AG09309 (cell line): ENCODE data around the gene STK33.

Experiments used
- DNase-seq: peaks from one replicate; pipeline ENCODE4 v3.0.0-alpha.2; 2010; ENCODE audit warnings: low read depth
- H3K4me3 ChIP-seq: 2 replicates; pipeline ENCODE4 v1.5.1; 2011; ENCODE audit warnings: mild to moderate bottlenecking, low read depth, low read length, moderate library complexity; ENCODE audit not compliant: control insufficient read depth
- CTCF ChIP-seq: IDR thresholded peaks from 2 replicates; pipeline ENCODE4 v1.5.1; 2011; ENCODE audit warnings: mild to moderate bottlenecking, low read depth, low read length, inconsistent platforms; ENCODE audit not compliant: insufficient read depth, control insufficient read depth; ENCODE audit errors: missing control alignments

Gene STK33

GRCh38 chr11:8564526-8564925 is 29.5 kb downstream of the STK33 start:
- TF ChIP-seq CTCF, result no peak
- no peak overlapping the region for H3K4me3 ChIP-seq
- DNase-seq, result no peak

- no peak overlapping the region for H3K4me3 ChIP-seq
- no peak for TF ChIP-seq CTCF
- no peak for DNase-seq
Measured at GRCh38 chr11:8561461-8561860, 32.6 kb downstream of the STK33 start.

- no peak overlapping the region for H3K4me3 ChIP-seq
- no peak for DNase-seq
- TF ChIP-seq CTCF, result no peak
Measured at GRCh38 chr11:8558436-8558835, 35.6 kb downstream of the STK33 start.

GRCh38 chr11:8545698-8546366 is 48.2 kb downstream of the STK33 start:
- no peak for DNase-seq
- no peak overlapping the region for H3K4me3 ChIP-seq

GRCh38 chr11:8544807-8545206 is 49.2 kb downstream of the STK33 start:
- DNase-seq, result no peak
- no peak for TF ChIP-seq CTCF

More at GRCh38 chr11:8545698-8546366, 48.2 kb downstream of the STK33 start:
- no peak for TF ChIP-seq CTCF

GRCh38 chr11:8543278-8543677 is 50.8 kb downstream of the STK33 start:
- H3K4me3 ChIP-seq, result no peak overlapping the region
- no peak for DNase-seq
- TF ChIP-seq CTCF, result no peak

More at GRCh38 chr11:8544807-8545206, 49.2 kb downstream of the STK33 start:
- H3K4me3 ChIP-seq, result no peak overlapping the region
